HG03442 (cell line): Measurements from ENCODE around the gene FXR2.
"Not testable (repeated sequence)": the region's sequence is repeated elsewhere in the genome, so short reads cannot be mapped to it uniquely, and the experiment has no call there.

Experiments
- ATAC-seq: cut with Tn5 transposase; IDR thresholded peaks from one replicate; pipeline ENCODE4 v1.9.1; 2021; ENCODE audit warnings: mild to moderate bottlenecking, moderate library complexity; ENCODE audit not compliant: unreplicated experiment

Gene FXR2

GRCh38 chr17:7614425-7615264, at the start of gene FXR2:
Gene FXR2, minus strand, starts transcription at chr17:7614897. Its CDS starts 365 bp downstream, at chr17:7614532.
- ATAC-seq, result peak; percentile 81

- no peak for ATAC-seq
These were observed 42.4 kb upstream of the FXR2 start for GRCh38 chr17:7656958-7657609.

- no peak for ATAC-seq
These were observed 40.8 kb upstream of the FXR2 start for GRCh38 chr17:7655541-7655840.

- no peak for ATAC-seq
These were observed 40.3 kb upstream of the FXR2 start for GRCh38 chr17:7654832-7655540.

- no peak for ATAC-seq
These were observed 38.0 kb upstream of the FXR2 start for GRCh38 chr17:7652388-7653356.

- no peak for ATAC-seq
These were observed 37.1 kb upstream of the FXR2 start for GRCh38 chr17:7651665-7652387.

- ATAC-seq, result no peak
These were observed 36.5 kb upstream of the FXR2 start for GRCh38 chr17:7651097-7651664.

- no peak for ATAC-seq
These were observed 35.9 kb upstream of the FXR2 start, which contains the start of gene ATP1B2 for GRCh38 chr17:7650509-7651096. Gene ATP1B2, plus strand, starts transcription at chr17:7650926. Its CDS starts 593 bp downstream, at chr17:7651519.

- ATAC-seq, result no peak
These were observed 32.3 kb upstream of the FXR2 start for GRCh38 chr17:7647018-7647417.

- ATAC-seq, result no peak
These were observed 31.8 kb upstream of the FXR2 start for GRCh38 chr17:7646457-7646856.

GRCh38 chr17:7644775-7645174, 30.1 kb upstream of the FXR2 start:
- ATAC-seq, result no peak

- not testable (repeated sequence) for ATAC-seq
These were observed 26.9 kb upstream of the FXR2 start for GRCh38 chr17:7641635-7642034.

- ATAC-seq, result no peak
These were observed 26.1 kb upstream of the FXR2 start for GRCh38 chr17:7640783-7641182.

GRCh38 chr17:7636163-7636562, 21.5 kb upstream of the FXR2 start:
- no peak for ATAC-seq

GRCh38 chr17:7634384-7634783, 19.7 kb upstream of the FXR2 start:
- no peak for ATAC-seq

- no peak for ATAC-seq
These were observed 18.4 kb upstream of the FXR2 start for GRCh38 chr17:7633093-7633492.

GRCh38 chr17:7632492-7632894, 17.8 kb upstream of the FXR2 start:
- ATAC-seq, result no peak

- ATAC-seq, result no peak
These were observed 17.0 kb upstream of the FXR2 start for GRCh38 chr17:7631398-7632380.
